Measurements from ENCODE around the gene CD7. TPM values are rescaled to one million over a fixed set of nuclear protein-coding genes. Genes with fewer than 3 reads are reported as not detected.

CD7 gene
- total RNA-seq, 1 donor from 2014 or later, result 1.0 TPM

DNA sequence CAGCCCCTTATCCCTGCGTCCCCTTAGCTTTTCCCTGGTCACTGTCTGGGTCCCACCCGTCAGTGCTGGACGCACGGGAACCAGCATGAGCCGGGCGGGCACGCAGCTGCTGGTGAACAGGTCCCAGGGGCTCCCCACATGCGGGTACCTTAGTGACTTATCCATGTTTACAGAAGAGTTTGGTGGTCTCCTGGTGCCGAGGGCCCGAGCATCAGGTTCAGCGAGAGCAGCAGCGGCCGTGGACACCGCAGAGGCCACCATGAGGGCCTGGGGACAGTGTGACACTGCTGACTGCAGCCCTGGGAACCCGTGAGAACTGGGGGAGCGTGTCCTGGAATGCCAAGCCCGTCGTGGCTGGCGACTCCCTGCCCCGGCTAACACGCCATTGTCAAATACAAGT lies 6.5 kb downstream of the CD7 start:
- H3K27ac Mint-ChIP-seq (ENCODE audit: unreplicated experiment), result no peak overlapping the region
- H3K9me3 Mint-ChIP-seq (ENCODE audit: unreplicated experiment), result no peaks in the 10 kb centered on the region
- H3K27me3 Mint-ChIP-seq (ENCODE audit: unreplicated experiment), result peaks cover 36% of the 10 kb centered on the region
- H3K4me1 Mint-ChIP-seq (ENCODE audit: unreplicated experiment), result peaks cover 2% of the 10 kb centered on the region
- no peak for DNase-seq (ENCODE audit: extremely low spot score, unreplicated experiment)
- no peak overlapping the region for H3K4me3 Mint-ChIP-seq (ENCODE audit: unreplicated experiment)
- TF ChIP-seq, protein P1, sequence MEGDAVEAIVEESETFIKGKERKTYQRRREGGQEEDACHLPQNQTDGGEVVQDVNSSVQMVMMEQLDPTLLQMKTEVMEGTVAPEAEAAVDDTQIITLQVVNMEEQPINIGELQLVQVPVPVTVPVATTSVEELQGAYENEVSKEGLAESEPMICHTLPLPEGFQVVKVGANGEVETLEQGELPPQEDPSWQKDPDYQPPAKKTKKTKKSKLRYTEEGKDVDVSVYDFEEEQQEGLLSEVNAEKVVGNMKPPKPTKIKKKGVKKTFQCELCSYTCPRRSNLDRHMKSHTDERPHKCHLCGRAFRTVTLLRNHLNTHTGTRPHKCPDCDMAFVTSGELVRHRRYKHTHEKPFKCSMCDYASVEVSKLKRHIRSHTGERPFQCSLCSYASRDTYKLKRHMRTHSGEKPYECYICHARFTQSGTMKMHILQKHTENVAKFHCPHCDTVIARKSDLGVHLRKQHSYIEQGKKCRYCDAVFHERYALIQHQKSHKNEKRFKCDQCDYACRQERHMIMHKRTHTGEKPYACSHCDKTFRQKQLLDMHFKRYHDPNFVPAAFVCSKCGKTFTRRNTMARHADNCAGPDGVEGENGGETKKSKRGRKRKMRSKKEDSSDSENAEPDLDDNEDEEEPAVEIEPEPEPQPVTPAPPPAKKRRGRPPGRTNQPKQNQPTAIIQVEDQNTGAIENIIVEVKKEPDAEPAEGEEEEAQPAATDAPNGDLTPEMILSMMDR (IDR thresholded peaks at IDR 0.05), result no peak
- no peaks in the 10 kb centered on the region for H3K36me3 Mint-ChIP-seq (ENCODE audit: unreplicated experiment)

GRCh38 chr17:82309656-82310570 lies 7.5 kb downstream of the CD7 start:
- no peaks in the 10 kb centered on the region for H3K36me3 Mint-ChIP-seq (ENCODE audit: unreplicated experiment)
- TF ChIP-seq, protein P1 (IDR thresholded peaks at IDR 0.05), result no peak
- DNase-seq (ENCODE audit: extremely low spot score, unreplicated experiment), result no peak
- no peak overlapping the region for H3K4me3 Mint-ChIP-seq (ENCODE audit: unreplicated experiment)
- no peaks in the 10 kb centered on the region for H3K9me3 Mint-ChIP-seq (ENCODE audit: unreplicated experiment)
- H3K27me3 Mint-ChIP-seq (ENCODE audit: unreplicated experiment), result peaks cover 29% of the 10 kb centered on the region
- H3K27ac Mint-ChIP-seq (ENCODE audit: unreplicated experiment), result no peak overlapping the region
- no peaks in the 10 kb centered on the region for H3K4me1 Mint-ChIP-seq (ENCODE audit: unreplicated experiment)

DNA sequence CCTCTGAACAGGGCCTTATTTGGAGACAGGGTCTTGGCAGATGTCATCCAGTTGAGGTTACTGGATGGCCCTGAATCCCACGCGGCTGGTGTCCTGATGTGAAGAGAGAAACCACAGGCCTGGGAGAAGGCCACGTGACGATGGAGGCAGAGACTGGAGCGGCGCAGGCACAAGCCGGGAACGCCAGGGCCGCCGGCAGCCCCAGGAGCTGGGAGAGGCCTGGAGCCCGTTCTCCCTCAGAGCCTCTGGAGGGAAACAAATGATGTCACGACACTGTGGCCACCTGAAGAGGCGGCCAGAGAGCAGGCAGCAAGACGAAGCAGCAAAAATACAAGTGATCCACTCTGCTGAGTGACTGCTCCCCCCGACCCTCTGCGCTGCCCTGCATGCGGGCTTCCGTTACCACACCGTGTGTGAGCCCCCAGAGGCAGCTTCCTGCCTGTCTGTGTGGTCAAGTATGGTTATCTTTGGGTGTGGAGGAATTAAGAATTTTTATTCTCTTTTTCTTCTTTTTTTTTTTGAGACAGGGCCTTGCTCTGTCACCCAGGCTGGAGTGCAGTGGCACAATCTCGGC lies 11.6 kb downstream of the CD7 start:
- TF ChIP-seq, protein P1 (IDR thresholded peaks at IDR 0.05), result no peak
- Mint-ChIP-seq H3K4me1 (ENCODE audit: unreplicated experiment) (peaks cover 4% of the 10 kb centered on the region), H3K36me3 (ENCODE audit: unreplicated experiment) (no peaks in the 10 kb centered on the region), H3K27me3 (ENCODE audit: unreplicated experiment) (peaks cover 25% of the 10 kb centered on the region), H3K9me3 (ENCODE audit: unreplicated experiment) (no peaks in the 10 kb centered on the region), H3K27ac (ENCODE audit: unreplicated experiment) (no peak overlapping the region), H3K4me3 (ENCODE audit: unreplicated experiment) (no peak overlapping the region)
- DNase-seq (ENCODE audit: extremely low spot score, unreplicated experiment), result no peak

DNA sequence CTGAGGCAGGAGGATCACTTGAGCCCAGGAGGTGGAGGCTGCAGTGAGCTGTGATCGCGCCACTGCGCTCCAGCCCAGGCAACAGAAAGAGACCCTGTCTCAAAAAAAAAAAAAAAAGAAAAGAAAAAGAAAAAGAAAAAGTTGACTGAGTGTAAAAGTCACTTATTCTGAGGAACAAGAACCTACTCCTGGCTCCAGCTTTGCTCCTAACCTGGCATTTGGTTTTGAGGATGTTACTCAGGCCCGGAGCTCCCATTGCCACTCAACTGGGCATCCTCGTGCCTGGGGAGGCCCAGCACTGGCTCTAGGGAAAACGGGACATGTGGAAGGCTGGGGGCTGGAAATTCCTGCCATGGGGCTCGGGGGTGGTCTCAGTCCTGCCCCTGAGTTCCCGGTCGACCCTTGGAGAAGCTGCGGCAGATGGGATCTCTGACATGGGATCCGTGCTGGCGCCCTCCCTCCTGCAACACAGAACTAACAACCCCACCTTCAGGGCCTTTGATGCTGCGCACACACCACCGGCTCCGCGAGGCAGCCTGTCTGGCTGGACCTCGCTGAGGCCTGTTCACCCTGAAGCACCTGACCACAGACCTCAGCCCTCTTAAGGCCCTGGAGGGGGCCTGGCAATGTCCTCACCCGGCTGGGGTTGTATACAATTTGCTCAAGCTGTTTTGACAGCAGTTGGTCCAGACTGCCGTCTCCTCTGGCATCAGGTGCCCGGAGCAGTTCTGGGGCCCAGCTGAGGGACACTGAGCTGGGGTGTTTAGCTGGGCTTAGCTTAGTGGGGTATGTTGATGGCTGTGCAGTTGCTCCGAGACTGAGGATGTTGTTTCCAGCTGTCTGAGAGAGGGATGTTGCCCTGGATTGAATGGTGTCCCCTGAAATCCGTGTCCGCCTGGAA lies 12.3 kb downstream of the CD7 start:
- Mint-ChIP-seq H3K27me3 (ENCODE audit: unreplicated experiment) (peaks cover 20% of the 10 kb centered on the region), H3K27ac (ENCODE audit: unreplicated experiment) (no peak overlapping the region), H3K4me1 (ENCODE audit: unreplicated experiment) (peaks cover 8% of the 10 kb centered on the region), H3K4me3 (ENCODE audit: unreplicated experiment) (no peak overlapping the region), H3K36me3 (ENCODE audit: unreplicated experiment) (no peaks in the 10 kb centered on the region), H3K9me3 (ENCODE audit: unreplicated experiment) (no peaks in the 10 kb centered on the region)
- TF ChIP-seq, protein P1 (IDR thresholded peaks at IDR 0.05), result no peak
- DNase-seq (ENCODE audit: extremely low spot score, unreplicated experiment), result no peak
